Neural cell (in vitro differentiated cells): Measurements from ENCODE around the gene TMEM235. TPM values are rescaled to one million over a fixed set of nuclear protein-coding genes. Genes with fewer than 3 reads are reported as not detected.

Experiments
- H2AFZ ChIP-seq: fragments of 200-600, 300-800 bp; sonication (generic), shearing (Covaris generic); 2 replicates; pipeline ENCODE4 v1.6.0; 2014; ENCODE audit warnings: low read depth, mild to moderate bottlenecking, antibody characterized with exemption, low read length, moderate library complexity
- H3F3A ChIP-seq: fragments of 200-600 bp; shearing (Covaris generic); 2 replicates; pipeline ENCODE4 v1.6.1; 2016; ENCODE audit warnings: mild to moderate bottlenecking, moderate library complexity, mixed read lengths, antibody characterized with exemption, low read length; ENCODE audit not compliant: insufficient read depth, poor library complexity, severe bottlenecking
- H3K27ac ChIP-seq: fragments of 200-600, 300-800 bp; sonication (generic), shearing (Covaris generic); 2 replicates; pipeline ENCODE4 v1.5.1; 2014; ENCODE audit warnings: mild to moderate bottlenecking, low read length, moderate library complexity
- H3K27me3 ChIP-seq: fragments of 300-800, 200-600 bp; sonication (generic), shearing (Covaris generic); 2 replicates; pipeline ENCODE4 v1.6.0; 2014; ENCODE audit warnings: mild to moderate bottlenecking, low read depth, low read length, moderate library complexity; ENCODE audit not compliant: insufficient read depth
- H3K36me3 ChIP-seq: fragments of 300-800, 200-600 bp; sonication (generic), shearing (Covaris generic); 2 replicates; pipeline ENCODE4 v1.5.1; 2014; ENCODE audit warnings: mild to moderate bottlenecking, antibody characterized with exemption, low read length, moderate library complexity; ENCODE audit not compliant: insufficient read depth
- H3K4me2 ChIP-seq: fragments of 300-800, 200-600 bp; sonication (generic), shearing (Covaris generic); 2 replicates; pipeline ENCODE4 v1.6.0; 2014; ENCODE audit warnings: mild to moderate bottlenecking, low read length
- H3K4me3 ChIP-seq: fragments of 300-800, 200-600 bp; sonication (generic), shearing (Covaris generic); 2 replicates; pipeline ENCODE4 v1.5.1; 2014; ENCODE audit warnings: mild to moderate bottlenecking, low read length, moderate library complexity
- H3K79me2 ChIP-seq: fragments of 200-600 bp; shearing (Covaris generic); replicated peaks from 2 replicates; pipeline ENCODE4 v1.6.0; 2014; ENCODE audit warnings: mild to moderate bottlenecking, low read length, moderate library complexity; ENCODE audit not compliant: insufficient read depth
- H3K9ac ChIP-seq: fragments of 300-800, 200-600 bp; sonication (generic), shearing (Covaris generic); 2 replicates; pipeline ENCODE4 v1.6.1; 2016; ENCODE audit warnings: mild to moderate bottlenecking, low read length, mixed read lengths
- H3K9me2 ChIP-seq: fragments of 200-600 bp; shearing (Covaris generic); 2 replicates; pipeline ENCODE4 v1.6.1; 2016; ENCODE audit warnings: mild to moderate bottlenecking, low read length, mixed read lengths; ENCODE audit not compliant: insufficient read depth
- H3K9me3 ChIP-seq: fragments of 200-600, 300-800 bp; sonication (generic), shearing (Covaris generic); 2 replicates; pipeline ENCODE4 v1.6.1; 2016; ENCODE audit warnings: mild to moderate bottlenecking, mixed run types, low read length, moderate library complexity, mixed read lengths
- H4K20me1 ChIP-seq: fragments of 200-600 bp; shearing (Covaris generic); 2 replicates; pipeline ENCODE4 v1.6.1; 2016; ENCODE audit warnings: mild to moderate bottlenecking, mixed run types; ENCODE audit not compliant: insufficient read depth
- CTCF ChIP-seq: fragments of 450-650 bp; IDR thresholded peaks from 2 replicates; pipeline ENCODE4 v1.5.1; 2014; ENCODE audit warnings: antibody characterized with exemption, mild to moderate bottlenecking, moderate library complexity; ENCODE audit not compliant: poor library complexity, severe bottlenecking
- EP300 ChIP-seq: fragments of 450-650 bp; conservative IDR thresholded peaks from 2 replicates; pipeline ENCODE4 v1.6.1; 2014; ENCODE audit warnings: antibody characterized with exemption, mild to moderate bottlenecking, moderate library complexity; ENCODE audit not compliant: poor library complexity, severe bottlenecking
- EZH2 ChIP-seq: fragments of 200-600, 300-800 bp; shearing (Covaris generic), sonication (generic); IDR thresholded peaks from 2 replicates; pipeline ENCODE4 v1.6.1; 2014; ENCODE audit warnings: antibody characterized with exemption, low read length, borderline replicate concordance, mild to moderate bottlenecking; ENCODE audit not compliant: insufficient read depth, poor library complexity, severe bottlenecking
- MXI1 ChIP-seq: fragments of 450-650 bp; conservative IDR thresholded peaks from 2 replicates; pipeline ENCODE4 v1.6.1; 2014; ENCODE audit warnings: antibody characterized with exemption, mild to moderate bottlenecking; ENCODE audit not compliant: poor library complexity, severe bottlenecking
- POLR2AphosphoS5 ChIP-seq: IDR thresholded peaks from 2 replicates; pipeline ENCODE4 v1.6.1; 2012
- RAD21 ChIP-seq: fragments of 450-650 bp; conservative IDR thresholded peaks from 2 replicates; pipeline ENCODE4 v1.6.1; 2014; ENCODE audit warnings: antibody characterized with exemption, mild to moderate bottlenecking, moderate library complexity
- SMC3 ChIP-seq: fragments of 450-650 bp; conservative IDR thresholded peaks from 2 replicates; pipeline ENCODE4 v1.6.1; 2014; ENCODE audit warnings: antibody characterized with exemption, mild to moderate bottlenecking, moderate library complexity; ENCODE audit not compliant: poor library complexity
- TAF1 ChIP-seq: IDR thresholded peaks from 2 replicates; pipeline ENCODE4 v1.6.1; 2012; ENCODE audit warnings: low read depth
- polyA plus RNA-seq: library from polyadenylated mRNA; depleted of rRNA; stranded (reverse); fragments of >200 nt; gene quantifications from 2 replicates; pipeline ENCODE4 v1.2.3, GENCODE V29; 2014
- TF ChIP-seq, protein P1 (sequence below): IDR thresholded peaks from 2 replicates; pipeline ENCODE4 v1.6.1; 2012; ENCODE audit warnings: borderline replicate concordance

TMEM235 gene
- polyA plus RNA-seq, 1 donor from 2014 or later, result not detected

DNA sequence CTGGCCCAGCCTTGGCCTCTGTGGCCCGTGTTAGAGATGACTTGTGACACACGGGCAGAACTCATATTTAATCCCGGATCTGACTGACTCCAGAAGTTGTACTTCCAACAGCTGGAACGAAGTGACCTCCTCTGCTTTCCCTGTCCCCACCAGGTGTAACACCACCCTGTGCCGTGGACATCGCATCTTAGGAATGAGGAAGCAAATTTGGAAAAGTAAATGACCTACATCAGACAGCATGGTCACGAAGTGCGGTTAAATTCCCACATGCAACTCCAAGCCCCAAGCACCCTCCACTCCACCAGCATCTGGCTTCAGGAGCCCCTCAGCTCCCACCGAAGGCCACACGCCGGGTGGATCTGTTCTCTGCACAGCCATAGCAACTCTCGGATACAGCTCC, 47.5 kb upstream of the TMEM235 start:
- Histone ChIP-seq H3K4me3 (no peak overlapping the region), H3K79me2 (peaks cover 4% of the 10 kb centered on the region), H3K9me2 (no peaks in the 10 kb centered on the region), H3K4me2 (no peak overlapping the region), H3K9ac (no peak overlapping the region), H3K36me3 (no peaks in the 10 kb centered on the region), H4K20me1 (no peaks in the 10 kb centered on the region), H3K9me3 (no peaks in the 10 kb centered on the region), H2AFZ (no peak overlapping the region), H3K27me3 (no peaks in the 10 kb centered on the region), H3K27ac (no peak overlapping the region), H3F3A (no peaks in the 10 kb centered on the region)
- TF ChIP-seq, protein P1, sequence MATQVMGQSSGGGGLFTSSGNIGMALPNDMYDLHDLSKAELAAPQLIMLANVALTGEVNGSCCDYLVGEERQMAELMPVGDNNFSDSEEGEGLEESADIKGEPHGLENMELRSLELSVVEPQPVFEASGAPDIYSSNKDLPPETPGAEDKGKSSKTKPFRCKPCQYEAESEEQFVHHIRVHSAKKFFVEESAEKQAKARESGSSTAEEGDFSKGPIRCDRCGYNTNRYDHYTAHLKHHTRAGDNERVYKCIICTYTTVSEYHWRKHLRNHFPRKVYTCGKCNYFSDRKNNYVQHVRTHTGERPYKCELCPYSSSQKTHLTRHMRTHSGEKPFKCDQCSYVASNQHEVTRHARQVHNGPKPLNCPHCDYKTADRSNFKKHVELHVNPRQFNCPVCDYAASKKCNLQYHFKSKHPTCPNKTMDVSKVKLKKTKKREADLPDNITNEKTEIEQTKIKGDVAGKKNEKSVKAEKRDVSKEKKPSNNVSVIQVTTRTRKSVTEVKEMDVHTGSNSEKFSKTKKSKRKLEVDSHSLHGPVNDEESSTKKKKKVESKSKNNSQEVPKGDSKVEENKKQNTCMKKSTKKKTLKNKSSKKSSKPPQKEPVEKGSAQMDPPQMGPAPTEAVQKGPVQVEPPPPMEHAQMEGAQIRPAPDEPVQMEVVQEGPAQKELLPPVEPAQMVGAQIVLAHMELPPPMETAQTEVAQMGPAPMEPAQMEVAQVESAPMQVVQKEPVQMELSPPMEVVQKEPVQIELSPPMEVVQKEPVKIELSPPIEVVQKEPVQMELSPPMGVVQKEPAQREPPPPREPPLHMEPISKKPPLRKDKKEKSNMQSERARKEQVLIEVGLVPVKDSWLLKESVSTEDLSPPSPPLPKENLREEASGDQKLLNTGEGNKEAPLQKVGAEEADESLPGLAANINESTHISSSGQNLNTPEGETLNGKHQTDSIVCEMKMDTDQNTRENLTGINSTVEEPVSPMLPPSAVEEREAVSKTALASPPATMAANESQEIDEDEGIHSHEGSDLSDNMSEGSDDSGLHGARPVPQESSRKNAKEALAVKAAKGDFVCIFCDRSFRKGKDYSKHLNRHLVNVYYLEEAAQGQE, result no peak
- TF ChIP-seq TAF1 (no peak), EZH2 (no peak), MXI1 (no peak), SMC3 (no peak), RAD21 (no peak), POLR2AphosphoS5 (no peak), EP300 (no peak), CTCF (no peak)

DNA sequence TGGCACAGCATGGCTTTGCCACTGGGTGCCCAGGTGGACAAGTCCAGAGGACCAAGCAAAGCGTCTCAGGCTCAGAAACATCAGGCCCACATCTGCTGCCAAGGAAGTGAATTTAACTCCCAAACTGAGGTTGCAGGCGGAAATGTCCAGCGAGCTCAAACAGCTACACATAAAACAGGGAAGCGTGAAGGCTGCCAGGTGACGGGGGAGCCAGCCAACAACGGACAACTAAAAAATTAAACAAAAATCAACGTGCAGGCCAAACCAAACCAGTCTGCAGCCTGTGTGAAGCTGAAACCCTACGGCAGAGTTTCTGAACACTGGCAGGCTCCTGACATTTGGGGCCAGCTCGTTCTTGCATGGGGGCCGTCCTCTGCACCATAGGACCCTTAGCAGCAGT, 47.1 kb upstream of the TMEM235 start:
- H3K79me2 ChIP-seq, result peaks cover 4% of the 10 kb centered on the region
- no peaks in the 10 kb centered on the region for H3K27me3 ChIP-seq
- no peaks in the 10 kb centered on the region for H3K36me3 ChIP-seq
- no peaks in the 10 kb centered on the region for H3F3A ChIP-seq
- H2AFZ ChIP-seq, result no peak overlapping the region
- H3K4me2 ChIP-seq, result no peak overlapping the region
- no peak overlapping the region for H3K9ac ChIP-seq
- H3K9me3 ChIP-seq, result no peaks in the 10 kb centered on the region
- H3K9me2 ChIP-seq, result no peaks in the 10 kb centered on the region
- H4K20me1 ChIP-seq, result no peaks in the 10 kb centered on the region
- TF ChIP-seq, protein P1, result no peak
- no peak for TF ChIP-seq RAD21
- TF ChIP-seq CTCF, result no peak
- TF ChIP-seq TAF1, result no peak
- no peak for TF ChIP-seq MXI1
- TF ChIP-seq EZH2, result no peak
- no peak for TF ChIP-seq EP300
- no peak for TF ChIP-seq SMC3
- TF ChIP-seq POLR2AphosphoS5, result no peak
- H3K4me3 ChIP-seq, result no peak overlapping the region
- no peak overlapping the region for H3K27ac ChIP-seq
